GM21786 (cell line): ENCODE data around the gene PLCB1.

Experiments used
- ATAC-seq: cut with Tn5 transposase; IDR thresholded peaks from one replicate; pipeline ENCODE4 v1.9.1; 2021; ENCODE audit not compliant: unreplicated experiment

PLCB1 gene

DNA sequence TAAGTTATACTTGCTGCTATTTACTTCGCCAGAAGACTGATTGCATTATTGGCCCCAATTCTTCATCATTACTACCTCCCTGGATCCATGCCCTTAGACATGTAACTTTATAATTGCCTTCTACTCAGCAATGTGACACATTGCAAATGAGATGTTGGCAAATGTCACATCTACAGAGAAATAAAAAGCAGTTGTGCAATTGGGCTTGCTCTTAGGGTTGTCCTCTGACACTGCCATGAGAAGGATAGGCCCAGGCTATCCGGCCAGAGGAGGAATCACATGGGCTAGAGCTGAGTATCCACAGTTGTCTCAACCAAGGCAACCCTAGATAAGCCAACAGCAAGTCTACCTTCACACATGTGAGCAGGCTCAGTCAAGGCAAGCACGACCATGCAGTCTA, 447.0 kb downstream of the PLCB1 start:
- ATAC-seq: no peak

GRCh38 chr20:8581446-8582183, 449.5 kb downstream of the PLCB1 start:
- no peak for ATAC-seq

GRCh38 chr20:8583012-8583565, 451.0 kb downstream of the PLCB1 start:
- no peak for ATAC-seq

- ATAC-seq: no peak
Observed at GRCh38 chr20:8583566-8584043, 451.5 kb downstream of the PLCB1 start.

- no peak for ATAC-seq
Observed at GRCh38 chr20:8587251-8587650, 455.2 kb downstream of the PLCB1 start.

- peak; percentile 65 for ATAC-seq
Observed at GRCh38 chr20:8587810-8588209, 455.7 kb downstream of the PLCB1 start.

- ATAC-seq: no peak
Observed at GRCh38 chr20:8589956-8590355, 457.9 kb downstream of the PLCB1 start.

- peak; percentile 1 for ATAC-seq
Observed at GRCh38 chr20:8600910-8601541, 469.0 kb downstream of the PLCB1 start.

DNA sequence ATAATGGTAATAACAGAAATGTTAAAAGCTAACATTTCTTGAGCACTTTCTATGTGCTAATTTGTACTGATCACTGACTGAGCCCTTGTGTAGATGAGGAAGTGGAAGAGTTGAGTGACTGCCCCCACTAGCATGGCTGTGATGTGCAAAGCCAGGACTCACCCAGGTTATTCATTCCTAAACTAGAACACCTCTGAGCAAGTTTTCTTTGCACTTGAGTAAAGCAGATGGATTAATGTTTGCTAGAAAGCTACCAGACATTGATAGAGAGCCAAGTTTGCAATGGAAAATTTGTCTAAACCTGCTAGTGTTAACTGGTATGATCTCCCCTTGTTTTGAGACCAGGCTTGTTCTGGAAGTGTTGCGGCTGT, 469.5 kb downstream of the PLCB1 start:
- ATAC-seq: peak; percentile 75

GRCh38 chr20:8602389-8603116, 470.5 kb downstream of the PLCB1 start:
- peak; percentile 91 for ATAC-seq

DNA sequence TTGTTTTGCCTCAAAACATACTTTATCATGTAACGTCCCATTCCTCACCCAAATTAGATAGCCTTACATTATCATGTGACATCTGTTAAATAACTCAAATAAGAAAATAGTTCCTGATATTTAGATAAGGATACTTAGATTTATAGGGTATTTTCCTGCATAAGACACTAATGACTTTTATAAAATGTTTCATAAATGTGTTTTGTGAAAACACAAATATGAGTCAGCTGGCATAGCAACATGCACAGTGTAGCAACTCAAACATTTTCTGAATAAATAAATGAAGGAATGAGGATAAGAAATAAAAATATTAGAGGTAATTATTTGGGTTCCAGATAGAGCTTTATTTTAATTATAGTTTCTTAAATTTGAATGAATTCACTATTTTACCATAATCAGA, 476.4 kb downstream of the PLCB1 start:
- ATAC-seq: no peak

DNA sequence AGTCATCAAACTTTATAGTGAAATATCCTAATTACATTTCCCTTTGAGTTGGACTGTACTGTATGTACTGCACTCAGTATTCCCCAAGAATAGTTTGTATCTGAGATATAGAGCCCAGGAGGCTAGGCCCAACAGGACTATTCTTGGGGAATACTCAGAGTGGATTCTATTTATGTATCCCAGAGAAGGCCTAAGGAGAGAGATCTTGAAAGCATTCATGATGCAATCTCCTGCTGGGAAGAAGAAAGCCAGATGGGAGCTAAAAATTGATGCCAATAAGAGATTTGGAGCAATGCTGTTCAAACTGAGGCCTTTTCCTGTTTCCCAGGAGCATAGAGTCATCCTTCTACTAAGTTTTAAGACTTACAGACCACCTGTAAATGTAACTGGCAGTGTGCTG, 484.7 kb downstream of the PLCB1 start:
- ATAC-seq: no peak

GRCh38 chr20:8621001-8621400, 488.9 kb downstream of the PLCB1 start:
- no peak for ATAC-seq

GRCh38 chr20:8624046-8624445, 492.0 kb downstream of the PLCB1 start:
- ATAC-seq: no peak

DNA sequence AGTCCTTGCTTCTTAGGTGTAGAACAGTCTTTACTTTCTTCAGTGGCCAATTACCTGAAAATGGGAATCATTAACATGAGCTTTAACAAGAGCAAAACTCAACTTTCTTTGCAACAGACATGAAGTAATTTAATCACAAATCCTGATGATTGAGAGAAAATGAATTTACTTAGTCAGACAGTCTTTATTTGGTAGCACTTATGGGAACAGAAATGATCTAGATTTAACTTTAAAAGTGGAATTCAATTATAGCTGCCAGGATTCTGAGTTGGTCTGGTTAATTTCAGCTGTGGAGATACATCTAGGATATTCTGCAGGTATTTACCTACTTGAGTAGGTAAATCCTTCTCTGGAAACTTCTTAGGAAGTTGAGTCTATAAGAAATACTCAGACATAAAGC, 492.6 kb downstream of the PLCB1 start:
- ATAC-seq: no peak

- ATAC-seq: no peak
Observed at GRCh38 chr20:8627340-8628004, 495.4 kb downstream of the PLCB1 start.

- ATAC-seq: no peak
Observed at GRCh38 chr20:8631271-8631670, 499.2 kb downstream of the PLCB1 start.

GRCh38 chr20:8633366-8633765, 501.3 kb downstream of the PLCB1 start:
- ATAC-seq: no peak

- ATAC-seq: no peak
Observed at GRCh38 chr20:8635048-8635572, 503.0 kb downstream of the PLCB1 start.

DNA sequence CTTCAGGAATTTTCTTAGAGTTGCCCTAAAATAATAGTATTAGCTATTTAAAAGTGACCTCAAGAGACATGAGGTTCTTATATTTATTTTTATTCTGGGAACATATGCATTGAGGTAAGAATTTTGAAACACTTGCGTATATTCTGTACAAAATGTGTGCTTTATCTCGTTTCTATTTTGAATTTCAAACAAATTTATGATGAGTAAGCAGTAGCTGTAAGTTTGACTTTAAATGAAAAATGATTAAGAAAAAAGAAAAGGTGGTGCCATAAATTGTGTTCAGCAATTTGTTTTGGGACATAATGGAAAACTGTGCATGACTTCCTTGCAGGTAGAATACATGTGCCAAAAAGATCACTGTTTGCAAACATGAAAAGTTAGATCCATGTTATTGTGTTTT, 503.8 kb downstream of the PLCB1 start:
- no peak for ATAC-seq
